HG03064 (cell line): ENCODE measurements around the gene CD4.

Experiments used
- ATAC-seq: cut with Tn5 transposase; IDR thresholded peaks from one replicate; pipeline ENCODE4 v1.9.1; 2021; ENCODE audit warnings: low read depth; ENCODE audit not compliant: unreplicated experiment

Gene CD4

GRCh38 chr12:6777386-6777785, 11.9 kb upstream of the CD4 start:
- no peak for ATAC-seq

DNA sequence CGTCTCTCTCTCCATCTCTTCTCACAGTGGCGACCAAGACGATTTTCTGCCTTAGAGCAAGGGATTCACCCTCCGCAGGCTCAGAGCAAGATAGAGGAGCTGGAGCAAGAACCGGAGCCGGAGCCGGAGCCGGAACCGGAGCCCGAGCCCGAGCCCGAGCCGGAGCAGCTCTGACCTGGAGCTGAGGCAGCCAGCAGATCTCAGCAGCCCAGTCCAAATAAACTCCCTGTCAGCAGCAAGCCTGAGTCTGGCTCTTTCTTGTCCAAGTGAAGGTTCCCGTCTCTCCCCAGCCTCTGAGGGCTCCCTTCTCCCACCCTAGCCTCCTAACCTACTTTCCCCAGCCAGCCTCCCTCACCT, 11.1 kb upstream of the CD4 start:
- ATAC-seq, result no peak

DNA sequence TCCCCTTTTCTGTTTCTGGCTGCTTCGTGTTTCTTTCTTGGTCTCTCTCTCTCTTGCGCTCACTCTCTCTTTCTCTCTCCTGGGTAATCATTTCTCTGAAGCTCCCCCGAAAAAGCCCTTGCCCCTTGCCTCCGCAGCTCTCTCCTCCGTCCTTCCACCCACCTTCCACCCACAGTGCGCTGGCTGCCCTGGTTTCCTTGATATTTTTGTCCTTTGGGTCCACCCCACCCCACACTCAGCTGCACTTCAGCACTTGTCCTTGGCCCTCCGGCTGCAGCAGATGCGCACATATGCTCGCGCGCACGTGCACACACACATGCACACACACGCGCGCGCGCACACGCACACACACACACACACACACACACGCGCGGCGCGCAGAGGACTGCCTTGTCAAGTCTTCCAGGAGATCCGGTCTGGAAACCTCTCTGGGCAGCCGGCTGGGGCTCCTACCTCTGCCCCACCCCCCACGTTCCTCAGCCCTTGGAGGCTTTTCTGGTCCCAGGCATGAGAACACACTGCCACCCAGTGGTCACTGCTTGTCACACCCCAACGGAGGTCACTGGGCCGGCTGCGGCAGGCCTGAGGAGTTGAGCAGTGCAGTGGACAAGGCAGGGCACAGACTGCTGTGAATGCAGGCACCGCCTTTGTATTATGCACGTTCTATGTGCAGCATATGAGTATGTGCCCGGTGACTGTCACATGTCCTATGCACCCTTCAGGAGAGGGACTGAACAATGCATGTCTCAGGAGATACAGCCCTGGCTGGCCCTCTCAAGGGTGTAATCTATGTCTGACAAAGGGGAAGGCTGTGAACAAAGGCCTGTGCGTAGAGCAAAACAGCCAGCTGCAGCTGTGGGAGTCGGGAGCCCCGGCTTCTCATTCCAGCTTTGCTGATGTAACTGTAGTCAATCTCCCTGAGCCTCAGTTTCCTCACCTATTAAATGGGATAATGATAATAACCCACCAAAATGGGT, 10.5 kb upstream of the CD4 start:
- peak; percentile 71 for ATAC-seq

DNA sequence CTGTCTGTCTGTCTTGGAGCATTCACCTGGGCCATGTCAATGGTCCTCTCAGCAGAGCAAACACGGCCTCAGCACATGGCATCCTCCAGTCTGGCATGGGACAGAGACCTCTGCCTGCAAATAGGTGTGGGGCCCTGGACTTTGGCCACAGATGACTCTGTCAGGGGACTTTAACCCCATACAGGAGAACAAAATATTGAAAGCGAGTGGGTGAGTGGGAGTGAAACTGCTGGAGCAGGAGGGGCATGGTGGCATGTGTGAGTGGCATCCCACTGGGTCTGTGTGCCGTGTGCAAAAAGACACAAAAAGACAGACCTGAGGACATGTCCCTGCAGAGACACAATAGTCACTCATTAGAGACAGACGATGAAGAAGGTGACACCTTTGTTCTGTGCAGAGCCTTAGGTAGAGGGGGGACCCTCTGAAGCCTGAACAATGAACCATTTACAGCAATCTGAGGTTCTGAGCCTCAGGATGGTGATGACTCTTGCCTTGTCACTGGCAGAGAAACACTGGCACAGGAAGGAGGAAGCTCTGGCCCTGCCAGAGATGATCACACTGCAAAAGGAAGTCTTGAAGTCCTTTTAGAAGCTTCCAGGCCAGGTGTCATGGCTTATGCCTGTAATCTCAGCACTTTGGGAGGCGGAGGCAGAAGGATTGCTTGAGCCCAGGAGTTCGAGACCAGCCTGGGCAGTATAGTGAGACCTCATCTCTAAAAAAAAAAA, 9.5 kb upstream of the CD4 start:
- ATAC-seq, result no peak

- no peak for ATAC-seq
Measured at GRCh38 chr12:6780573-6780972, 8.8 kb upstream of the CD4 start.

DNA sequence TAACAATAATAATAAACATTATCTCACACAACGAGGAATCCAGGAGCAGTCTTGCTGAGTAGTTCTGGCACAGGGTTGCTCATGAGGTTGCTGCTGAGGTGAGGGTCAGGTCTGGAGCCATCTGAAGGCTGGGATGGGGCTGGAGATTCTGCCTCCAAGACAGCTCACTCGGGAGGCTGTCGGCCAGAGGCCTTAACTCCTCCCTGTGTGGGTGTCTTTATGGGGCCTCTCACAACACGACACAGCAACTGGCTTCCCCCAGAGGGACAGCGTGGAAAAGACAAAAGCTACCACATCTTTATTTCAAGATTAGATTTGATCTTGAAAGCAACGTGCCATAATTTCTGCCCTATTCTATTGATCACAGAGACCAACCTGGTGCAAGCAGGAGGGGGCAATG, 7.2 kb upstream of the CD4 start:
- ATAC-seq, result no peak

- ATAC-seq, result no peak
Measured at GRCh38 chr12:6782850-6783566, 6.3 kb upstream of the CD4 start.

- ATAC-seq, result no peak
Measured at GRCh38 chr12:6783828-6784227, 5.5 kb upstream of the CD4 start.

- ATAC-seq, result no peak
Measured at GRCh38 chr12:6784296-6784695, 5.0 kb upstream of the CD4 start.

DNA sequence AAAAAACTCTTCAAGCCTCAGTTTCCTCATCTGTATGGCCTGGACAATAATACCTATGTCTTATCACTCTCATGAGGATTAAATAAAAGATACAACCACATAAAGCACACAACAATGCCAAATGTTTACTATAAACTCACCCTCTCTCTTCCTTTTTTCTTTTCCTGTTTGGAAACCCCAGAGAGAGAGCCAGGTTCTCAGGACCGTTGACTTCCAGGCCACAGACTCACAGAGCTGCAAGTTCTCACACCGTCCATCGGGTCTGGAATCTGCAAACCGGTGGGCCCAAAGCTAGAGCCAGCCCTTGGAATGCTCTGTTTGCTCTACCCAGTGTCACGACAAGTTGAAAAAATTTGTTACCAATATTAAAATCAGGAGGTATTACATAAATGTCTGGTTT, 4.6 kb upstream of the CD4 start:
- ATAC-seq, result no peak

GRCh38 chr12:6786416-6787094, 2.8 kb upstream of the CD4 start:
- ATAC-seq, result no peak

DNA sequence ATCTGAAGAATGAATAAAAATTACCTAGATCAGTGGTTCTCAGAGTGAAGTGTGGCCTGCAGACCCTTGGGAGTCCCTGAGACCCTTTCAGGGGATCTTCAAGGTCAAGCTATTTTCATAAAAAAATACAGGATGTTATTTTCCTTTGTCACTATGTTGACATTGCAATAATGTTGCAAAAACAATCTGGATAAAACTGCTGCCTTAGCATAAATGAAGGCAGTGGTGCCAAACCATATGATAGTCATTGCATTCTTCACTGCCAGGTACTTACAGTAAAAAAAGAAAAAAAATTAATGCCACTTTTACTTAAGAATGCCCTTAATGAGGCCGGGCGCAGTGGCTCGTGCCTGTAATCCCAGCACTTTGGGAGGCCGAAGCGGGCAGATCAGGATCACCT, 2.0 kb upstream of the CD4 start:
- no peak for ATAC-seq

- no peak for ATAC-seq
Measured at GRCh38 chr12:6790496-6791150, 1.3 kb downstream of the CD4 start.

DNA sequence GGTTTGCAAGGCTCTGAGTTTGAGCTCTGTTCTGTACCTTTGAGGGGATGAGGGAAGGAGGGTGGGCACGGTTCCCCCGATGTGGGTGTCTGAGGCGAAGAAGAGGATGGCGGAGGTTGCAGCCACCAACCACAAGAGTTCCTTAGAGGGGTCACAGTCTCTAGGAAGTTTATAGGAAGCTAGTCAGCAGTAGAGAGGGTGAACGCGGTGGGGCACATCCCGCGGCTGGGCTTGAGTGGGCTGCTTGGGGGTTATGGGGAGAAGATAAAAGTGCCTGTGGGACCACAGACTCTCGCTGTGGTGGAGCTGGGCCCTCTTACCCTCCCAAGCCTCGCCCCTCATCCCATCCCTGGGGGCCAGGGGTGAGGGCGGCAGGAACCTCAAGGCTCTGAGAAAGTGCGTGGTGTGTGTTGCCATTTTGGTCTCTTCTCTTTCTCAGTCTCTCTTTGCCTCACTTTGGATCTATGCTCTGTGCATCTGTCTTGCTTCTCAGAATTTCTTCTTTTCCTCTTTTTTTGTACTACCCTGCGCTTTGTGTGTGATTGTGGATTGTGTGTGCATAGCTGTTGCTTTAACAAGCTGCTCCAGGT, 2.7 kb downstream of the CD4 start:
- no peak for ATAC-seq

DNA sequence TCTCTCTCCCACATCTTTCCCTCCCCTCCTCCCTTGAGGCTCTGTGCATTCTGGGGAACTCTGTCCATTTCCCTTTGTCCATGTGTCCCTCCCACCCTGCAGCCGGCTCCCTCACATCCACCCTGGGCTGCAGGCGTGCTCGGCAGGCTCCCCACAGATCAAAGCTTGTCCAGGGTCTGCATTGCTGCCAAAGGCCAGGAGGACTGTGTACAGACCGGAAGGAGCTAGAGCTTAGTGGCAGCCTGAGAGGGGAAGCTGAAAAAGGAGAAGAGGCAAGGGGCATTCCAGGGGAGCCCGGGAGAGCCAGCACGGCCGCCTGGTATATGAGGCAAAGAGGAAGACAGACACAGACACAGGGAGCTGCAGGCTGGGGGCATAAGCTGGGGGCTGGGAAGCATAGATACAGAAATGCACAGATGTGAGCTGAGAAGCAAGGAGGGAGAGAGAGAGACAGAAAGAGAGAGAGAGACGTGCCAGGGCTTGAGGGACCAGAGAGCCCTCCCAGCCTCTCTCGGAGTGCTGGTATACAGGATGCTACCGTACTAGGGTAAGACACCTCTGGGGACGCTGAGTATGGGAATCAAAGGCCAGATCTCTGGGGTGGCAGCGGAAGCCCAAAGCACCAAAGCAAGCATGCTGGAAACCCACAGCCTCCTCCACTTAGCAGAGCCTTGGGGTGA, 3.3 kb downstream of the CD4 start:
- ATAC-seq, result no peak

DNA sequence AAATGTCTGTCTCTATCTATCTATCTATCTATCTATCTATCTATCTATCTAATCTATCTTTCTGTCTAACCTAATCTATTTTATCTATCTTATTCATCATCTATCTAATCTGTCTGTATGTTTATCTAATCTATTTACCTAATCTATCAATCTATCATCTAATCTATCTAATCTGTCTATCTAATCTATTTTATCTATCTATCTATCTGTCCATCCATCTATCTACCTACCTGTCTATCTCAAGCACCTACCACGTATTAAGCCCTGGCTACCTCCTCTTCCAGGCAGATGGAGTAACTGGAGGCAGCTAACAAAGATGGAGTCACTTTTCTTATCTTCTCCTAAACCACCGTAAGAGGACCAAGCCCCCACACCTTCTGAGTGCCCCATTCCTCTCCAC, 5.8 kb downstream of the CD4 start:
- ATAC-seq, result no peak

- no peak for ATAC-seq
Measured at GRCh38 chr12:6796576-6796975, 7.2 kb downstream of the CD4 start.

- no peak for ATAC-seq
Measured at GRCh38 chr12:6799147-6799546, 9.8 kb downstream of the CD4 start.

- ATAC-seq, result no peak
Measured at GRCh38 chr12:6807170-6807569, 17.8 kb downstream of the CD4 start.
